KMS-11 (cell line): ENCODE measurements around the gene STX3.

ENCODE experiments used
- H2AFZ ChIP-seq: fragments of 200-600 bp; sonication (generic); 2 replicates; pipeline ENCODE4 v1.6.1; 2016; ENCODE audit warnings: antibody characterized with exemption, mixed run types, low read depth
- H3K27ac ChIP-seq: fragments of 200-600 bp; sonication (generic); 2 replicates; pipeline ENCODE4 v1.6.1; 2016; ENCODE audit warnings: mild to moderate bottlenecking, mixed run types
- H3K27me3 ChIP-seq: fragments of 200-600 bp; sonication (generic); 2 replicates; pipeline ENCODE4 v1.6.1; 2017; ENCODE audit warnings: mild to moderate bottlenecking, low read depth, mixed run types, moderate library complexity; ENCODE audit not compliant: insufficient read depth
- H3K36me3 ChIP-seq: fragments of 200-600 bp; sonication (generic); 2 replicates; pipeline ENCODE4 v1.6.1; 2017; ENCODE audit warnings: mild to moderate bottlenecking, mixed run types; ENCODE audit not compliant: insufficient read depth
- H3K4me1 ChIP-seq: fragments of 200-600 bp; sonication (generic); 2 replicates; pipeline ENCODE4 v1.6.1; 2016; ENCODE audit warnings: mild to moderate bottlenecking, low read depth, mixed run types; ENCODE audit not compliant: poor library complexity, severe bottlenecking
- H3K4me2 ChIP-seq: fragments of 200-600 bp; sonication (generic); 2 replicates; pipeline ENCODE4 v1.7.0; 2016; ENCODE audit warnings: mild to moderate bottlenecking, mixed run types
- H3K4me3 ChIP-seq: fragments of 200-600 bp; sonication (generic); IDR thresholded peaks from 2 replicates; pipeline ENCODE4 v1.6.1; 2017; ENCODE audit warnings: low read depth, low read length, mixed read lengths; ENCODE audit not compliant: insufficient read depth
- H3K79me2 ChIP-seq: fragments of 200-600 bp; sonication (generic); 2 replicates; pipeline ENCODE4 v1.6.1; 2016; ENCODE audit warnings: low read depth, mixed run types; ENCODE audit not compliant: insufficient read depth
- H3K9ac ChIP-seq: fragments of 200-600 bp; sonication (generic); 2 replicates; pipeline ENCODE4 v1.6.1; 2016; ENCODE audit warnings: mild to moderate bottlenecking, mixed run types
- H4K20me1 ChIP-seq: fragments of 200-600 bp; sonication (generic); 2 replicates; pipeline ENCODE4 v1.6.1; 2016; ENCODE audit warnings: mild to moderate bottlenecking, mixed run types; ENCODE audit not compliant: insufficient read depth
- CTCF ChIP-seq: fragments of 200-600 bp; sonication (generic); conservative IDR thresholded peaks from 2 replicates; pipeline ENCODE4 v1.6.1; 2017; ENCODE audit warnings: low read depth, mild to moderate bottlenecking, antibody characterized with exemption, low read length, moderate library complexity, mixed read lengths

The STX3 gene

DNA sequence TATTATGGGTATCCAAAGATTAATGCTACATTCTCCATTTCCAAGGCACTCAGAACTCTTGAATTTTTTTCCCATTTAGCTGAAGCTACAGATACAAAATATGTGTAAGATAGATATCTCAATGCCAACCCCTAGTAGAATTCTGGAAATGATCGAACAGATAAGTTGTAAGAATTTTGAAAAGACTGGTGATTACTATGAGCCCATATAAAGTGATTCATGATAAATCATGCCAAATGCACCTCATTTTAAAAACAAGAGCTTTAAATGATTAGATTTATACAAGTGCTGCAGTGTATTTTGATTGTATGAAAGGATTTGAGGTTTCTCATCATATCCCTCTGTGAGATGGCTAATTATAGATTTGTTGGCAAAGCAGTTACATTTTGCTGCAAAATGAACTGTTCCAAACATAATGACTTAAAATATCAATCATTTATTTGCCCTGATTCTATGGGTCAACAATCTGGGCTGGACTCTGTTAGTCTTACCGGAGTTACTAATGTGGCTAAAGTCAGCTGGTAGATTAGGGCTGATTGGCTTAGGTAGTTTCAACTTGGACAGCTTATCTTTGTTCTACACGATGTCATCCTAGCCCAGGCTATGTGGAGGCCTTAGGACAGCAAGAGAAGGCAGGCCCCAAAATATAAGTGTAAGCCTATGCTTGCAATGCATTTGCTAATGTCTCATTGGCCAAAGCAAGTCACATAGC is 44.9 kb upstream of the STX3 start:
- Histone ChIP-seq H3K4me3 (no peak overlapping the region), H2AFZ (no peak overlapping the region), H4K20me1 (no peaks in the 10 kb centered on the region), H3K79me2 (no peaks in the 10 kb centered on the region), H3K9ac (no peak overlapping the region), H3K36me3 (no peaks in the 10 kb centered on the region), H3K4me1 (no peaks in the 10 kb centered on the region), H3K27ac (no peak overlapping the region), H3K27me3 (no peaks in the 10 kb centered on the region), H3K4me2 (no peak overlapping the region)
- no peak for TF ChIP-seq CTCF

DNA sequence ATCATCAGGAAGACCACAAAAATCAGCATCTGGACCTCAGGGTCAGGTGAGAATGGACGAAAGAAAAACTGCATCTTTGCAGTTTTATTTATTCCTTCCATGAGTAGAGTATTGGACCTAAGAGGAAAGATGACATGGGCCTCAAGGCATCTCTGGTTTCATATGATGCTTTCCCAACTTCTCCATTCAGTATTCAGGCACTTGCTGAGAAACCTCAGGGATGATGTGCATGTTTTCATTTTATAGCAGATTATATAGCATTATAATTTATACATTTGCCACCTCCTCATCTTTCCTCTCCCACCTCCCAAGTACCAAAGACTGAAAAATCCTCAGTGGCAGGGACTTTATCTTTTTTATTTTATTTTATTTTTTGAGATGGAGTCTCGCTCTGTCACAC is 41.4 kb upstream of the STX3 start, which contains the start of gene OR10V1:
TSS of gene OR10V1 (minus strand) at position 101 of the 400 bp plus-strand sequence. CDS start at position 101, 0 bp downstream.
- no peak within 1 kb of the TSS for H3K9ac ChIP-seq
- H4K20me1 ChIP-seq: no peaks in the 10 kb centered on the region
- H3K4me2 ChIP-seq: no peak within 1 kb of the TSS
- H3K4me3 ChIP-seq: no peak within 1 kb of the TSS
- no peak within 1 kb of the TSS for H2AFZ ChIP-seq
- TF ChIP-seq CTCF: no peak
- H3K79me2 ChIP-seq: no peaks in the 10 kb centered on the region
- H3K4me1 ChIP-seq: no peaks in the 10 kb centered on the region
- no peak within 1 kb of the TSS for H3K27ac ChIP-seq
- H3K27me3 ChIP-seq: no peaks in the 10 kb centered on the region
- no peaks in the 10 kb centered on the region for H3K36me3 ChIP-seq

DNA sequence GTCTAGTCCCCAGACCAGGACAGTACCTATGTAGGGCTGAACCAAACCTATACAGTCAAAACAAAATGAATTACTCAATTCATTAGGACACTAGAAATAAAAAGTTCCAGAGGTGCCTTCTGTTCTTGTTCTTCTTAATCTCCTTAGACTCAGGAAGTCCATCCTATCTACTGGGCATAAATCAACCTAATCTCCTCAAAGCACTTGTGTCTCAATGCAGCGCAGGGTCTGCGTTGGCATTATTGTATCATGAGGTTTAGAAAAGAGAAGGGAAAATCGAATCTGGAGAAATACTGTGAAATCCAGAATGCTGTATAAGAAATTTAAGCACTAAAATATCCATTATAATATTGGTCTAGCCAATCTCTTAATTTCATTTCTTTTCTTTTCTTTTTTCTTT is 39.1 kb upstream of the STX3 start:
- Histone ChIP-seq H3K79me2 (no peaks in the 10 kb centered on the region), H3K27ac (no peak overlapping the region), H3K36me3 (no peaks in the 10 kb centered on the region), H3K4me2 (no peak overlapping the region), H3K27me3 (no peaks in the 10 kb centered on the region), H3K4me1 (no peaks in the 10 kb centered on the region), H4K20me1 (no peaks in the 10 kb centered on the region), H2AFZ (no peak overlapping the region), H3K4me3 (no peak overlapping the region), H3K9ac (no peak overlapping the region)
- TF ChIP-seq CTCF: no peak

DNA sequence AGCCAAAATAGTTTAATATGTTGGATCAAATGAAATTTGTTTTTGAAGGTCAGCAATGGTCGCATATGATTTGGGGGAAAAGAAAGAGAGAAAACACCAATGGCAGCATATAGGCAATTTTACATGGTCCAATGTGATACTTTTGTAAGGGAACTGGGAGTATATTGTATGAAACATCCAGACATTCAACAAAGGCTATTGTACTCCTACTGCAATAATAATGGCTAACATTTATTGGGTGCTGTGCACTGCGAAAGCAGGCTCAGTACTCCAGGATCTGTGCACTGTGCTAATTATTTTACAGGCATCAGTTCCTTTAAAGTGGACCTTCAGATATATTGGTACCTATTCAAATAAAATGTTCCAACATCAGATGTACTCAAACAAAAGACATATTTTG is 35.6 kb upstream of the STX3 start:
- Histone ChIP-seq H3K79me2 (no peaks in the 10 kb centered on the region), H4K20me1 (no peaks in the 10 kb centered on the region), H3K4me2 (no peak overlapping the region), H3K4me1 (no peaks in the 10 kb centered on the region), H3K36me3 (no peaks in the 10 kb centered on the region), H2AFZ (no peak overlapping the region), H3K9ac (no peak overlapping the region), H3K4me3 (no peak overlapping the region), H3K27me3 (no peaks in the 10 kb centered on the region), H3K27ac (no peak overlapping the region)
- no peak for TF ChIP-seq CTCF
